ENCODE results near the gene TCF4.

TCF4 gene

DNA sequence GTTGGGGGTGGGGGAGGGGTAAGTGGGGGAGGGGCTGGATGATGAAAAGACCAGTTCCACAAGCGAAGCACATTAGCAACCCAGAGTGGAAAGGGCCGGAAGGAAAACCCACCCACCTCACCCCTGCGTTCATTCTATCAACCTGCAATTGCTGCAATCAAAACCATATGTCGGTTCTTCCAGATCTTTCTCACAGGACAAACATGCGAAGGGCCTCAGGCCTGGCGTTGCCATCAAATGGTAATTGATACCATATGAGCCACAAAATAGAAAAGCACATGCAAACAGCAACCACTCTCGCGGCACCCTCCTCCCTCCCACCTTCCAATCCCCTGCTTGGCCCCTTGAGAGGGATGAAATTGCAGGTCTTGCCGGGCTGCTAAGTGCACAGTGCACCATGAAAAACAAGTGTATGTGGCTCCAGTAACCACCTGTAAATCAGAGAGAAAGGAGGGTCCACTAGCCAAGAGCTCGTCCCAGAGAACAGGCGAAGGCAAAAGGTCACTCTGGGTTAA lies 287.5 kb downstream of the TCF4 start:
- no peak for DNase-seq (ENCODE audit: low read depth in 2 of 2)

DNA sequence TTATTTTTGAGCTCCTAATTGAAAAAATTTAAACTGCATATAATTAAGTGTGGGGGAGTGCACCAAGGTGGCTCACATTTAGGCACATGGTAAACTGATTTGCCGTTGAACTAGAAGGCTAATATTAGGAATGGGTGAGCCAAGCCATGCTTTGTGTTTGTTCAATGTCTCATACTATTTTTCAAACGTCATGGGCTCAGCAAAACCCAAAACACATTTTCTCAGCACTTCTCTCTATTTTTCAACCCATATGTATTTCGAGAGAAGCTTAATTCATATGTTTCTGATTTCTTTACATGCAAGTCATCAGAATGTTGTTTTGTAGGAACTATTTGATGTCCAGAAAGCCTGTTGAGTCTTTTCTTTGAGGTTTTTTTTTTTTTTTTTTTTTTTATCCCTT lies 291.2 kb downstream of the TCF4 start:
- DNase-seq (ENCODE audit: low read depth in 2 of 2), result no peak

DNA sequence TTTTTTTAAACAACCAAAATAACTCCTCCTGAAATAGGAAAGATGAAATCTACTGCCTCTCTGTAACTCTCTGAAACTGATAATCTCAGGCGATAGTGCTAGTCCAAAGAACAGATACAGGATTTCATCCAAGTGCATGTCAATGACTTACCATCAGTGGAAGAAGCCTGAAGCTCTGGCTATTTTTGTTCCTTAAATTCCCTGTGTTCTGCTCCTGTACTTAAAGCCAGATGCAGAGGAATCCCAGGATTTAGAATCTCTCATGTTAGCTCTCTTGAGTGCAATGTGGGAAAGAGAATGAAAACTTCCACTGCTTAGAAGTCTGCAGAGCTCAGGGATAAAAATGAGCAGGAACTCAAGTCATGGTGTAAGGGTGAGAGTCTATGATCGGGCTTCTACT lies 291.9 kb downstream of the TCF4 start:
- DNase-seq (ENCODE audit: low read depth in 2 of 2), result no peak

DNA sequence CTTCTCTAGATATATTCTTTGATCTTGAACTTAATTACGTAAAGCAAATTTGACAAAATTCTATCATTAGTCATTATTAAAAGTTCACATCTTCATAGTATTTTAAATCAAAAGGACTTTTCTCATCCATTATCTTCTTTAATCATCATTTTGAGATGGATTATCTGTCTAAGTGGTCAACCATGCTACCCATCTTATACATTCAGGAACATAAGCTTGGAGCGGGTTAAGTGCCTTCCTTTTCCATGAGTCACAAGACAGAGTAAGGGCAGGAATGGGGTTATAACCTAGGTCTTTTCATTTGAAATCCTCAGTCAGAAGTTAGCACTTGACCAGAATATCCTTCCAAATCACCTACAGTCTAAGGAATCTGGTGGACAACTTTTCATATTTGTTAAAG lies 297.1 kb downstream of the TCF4 start:
- DNase-seq (ENCODE audit: low read depth in 2 of 2), result no peak

DNA sequence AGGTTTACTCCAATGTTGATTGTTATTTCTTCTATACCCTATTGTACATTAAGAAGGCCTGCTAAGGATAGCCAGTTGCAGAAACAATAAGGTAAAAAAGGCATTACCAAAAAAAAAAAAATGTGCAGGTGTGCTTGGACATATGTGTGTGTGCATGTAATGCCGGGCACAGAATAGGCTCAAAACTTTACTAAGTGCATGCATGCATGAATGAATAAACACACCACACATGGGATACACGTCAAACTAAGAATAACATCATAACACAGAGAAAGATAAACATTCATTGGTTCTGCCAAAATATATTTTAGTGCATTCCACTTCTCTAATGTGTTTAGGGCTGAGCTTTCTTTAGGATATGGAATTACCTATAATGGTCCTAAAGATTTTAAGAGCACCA lies 298.2 kb downstream of the TCF4 start:
- no peak for DNase-seq (ENCODE audit: low read depth in 2 of 2)

DNA sequence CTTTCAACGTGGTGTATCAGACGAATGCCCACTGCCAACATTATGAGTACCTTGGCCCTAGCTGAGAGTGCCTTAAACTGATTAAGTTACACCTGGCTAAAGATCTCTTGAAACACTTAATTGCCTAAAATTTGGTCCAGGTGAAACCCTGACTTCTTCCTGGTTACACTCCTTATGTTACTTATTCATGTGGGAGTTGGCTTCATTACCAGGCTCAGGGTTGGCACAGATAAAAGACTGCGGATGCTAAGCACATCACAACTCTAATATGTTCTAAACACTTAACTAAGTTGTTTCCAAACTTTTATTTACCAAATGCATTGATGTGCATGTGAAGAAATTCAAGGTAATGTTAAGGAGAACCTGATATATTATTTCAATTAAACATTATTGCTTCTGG lies 298.9 kb downstream of the TCF4 start:
- no peak for DNase-seq (ENCODE audit: low read depth in 2 of 2)

DNA sequence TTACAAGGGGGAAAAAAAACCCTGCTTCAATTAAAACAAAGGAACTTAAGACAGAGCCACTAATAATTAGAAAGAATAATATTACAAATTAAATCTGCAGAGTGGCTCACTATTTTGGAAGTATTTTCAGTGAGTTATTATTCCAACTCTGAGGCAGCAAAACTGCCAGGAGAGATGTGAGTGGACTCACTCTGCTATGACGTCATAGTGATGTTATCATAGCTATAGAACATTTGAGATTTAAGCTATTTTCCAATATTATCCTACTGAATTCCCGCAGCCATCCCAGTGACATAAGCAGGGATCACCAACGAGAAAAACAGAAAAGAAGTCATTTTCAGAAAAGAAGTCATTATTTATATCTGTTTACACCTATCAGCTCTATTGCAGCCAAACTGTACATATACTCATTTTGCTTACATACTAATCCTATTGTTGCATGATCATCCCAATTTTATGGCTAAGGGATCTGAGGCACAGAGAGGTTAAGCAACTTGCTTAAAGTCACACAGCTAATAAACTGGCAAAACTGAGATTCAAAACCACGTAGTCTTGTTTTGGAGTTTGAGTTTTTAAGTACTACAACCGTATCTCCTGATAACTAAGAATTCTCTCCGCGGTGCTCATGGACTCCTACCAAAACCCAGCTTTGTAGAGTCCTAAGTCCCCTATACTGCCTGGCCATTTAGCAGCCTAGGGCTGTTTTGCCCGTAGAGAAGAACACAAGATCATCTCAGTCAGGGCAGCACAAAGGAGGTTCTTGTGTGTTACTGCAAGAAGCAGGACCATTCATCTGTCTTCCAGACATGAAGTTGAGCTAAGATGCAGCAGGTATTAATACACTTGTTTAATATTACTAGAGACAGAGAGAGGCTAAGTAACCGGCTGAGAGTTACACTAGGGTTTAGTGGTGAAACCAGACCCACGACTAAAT lies 299.8 kb downstream of the TCF4 start:
- no peak for DNase-seq (ENCODE audit: low read depth in 2 of 2)

DNA sequence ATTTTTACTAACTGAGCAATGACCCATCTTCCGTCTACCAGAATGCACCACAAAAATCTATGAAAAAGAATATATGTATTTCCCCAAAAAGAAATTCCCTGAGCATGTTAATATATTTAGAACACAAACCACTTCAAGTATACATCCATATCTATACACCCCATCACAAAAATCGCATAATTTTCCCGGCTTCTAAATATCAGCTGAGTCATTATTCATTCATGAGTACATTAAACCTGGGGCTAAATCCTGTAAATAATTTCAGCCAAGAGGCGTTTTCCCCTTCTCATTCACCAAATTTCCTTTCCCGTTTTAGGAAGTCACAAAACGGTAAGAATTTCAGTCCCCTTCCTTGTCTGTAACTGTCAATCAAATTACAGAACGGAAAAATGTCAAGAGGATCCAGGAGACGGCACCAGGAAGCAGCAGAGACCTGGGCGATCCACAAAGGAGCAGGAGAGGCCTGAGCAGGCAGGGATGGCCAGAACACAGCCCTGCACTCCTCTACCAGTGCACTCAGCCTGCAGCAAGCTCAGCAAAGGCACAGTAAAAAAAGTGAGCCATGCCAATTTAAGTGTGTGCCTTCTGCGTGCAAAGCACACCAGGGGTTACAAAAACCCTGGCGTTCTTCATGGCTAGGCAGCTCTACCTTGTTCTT lies 300.7 kb downstream of the TCF4 start:
- no peak for DNase-seq (ENCODE audit: low read depth in 2 of 2)

DNA sequence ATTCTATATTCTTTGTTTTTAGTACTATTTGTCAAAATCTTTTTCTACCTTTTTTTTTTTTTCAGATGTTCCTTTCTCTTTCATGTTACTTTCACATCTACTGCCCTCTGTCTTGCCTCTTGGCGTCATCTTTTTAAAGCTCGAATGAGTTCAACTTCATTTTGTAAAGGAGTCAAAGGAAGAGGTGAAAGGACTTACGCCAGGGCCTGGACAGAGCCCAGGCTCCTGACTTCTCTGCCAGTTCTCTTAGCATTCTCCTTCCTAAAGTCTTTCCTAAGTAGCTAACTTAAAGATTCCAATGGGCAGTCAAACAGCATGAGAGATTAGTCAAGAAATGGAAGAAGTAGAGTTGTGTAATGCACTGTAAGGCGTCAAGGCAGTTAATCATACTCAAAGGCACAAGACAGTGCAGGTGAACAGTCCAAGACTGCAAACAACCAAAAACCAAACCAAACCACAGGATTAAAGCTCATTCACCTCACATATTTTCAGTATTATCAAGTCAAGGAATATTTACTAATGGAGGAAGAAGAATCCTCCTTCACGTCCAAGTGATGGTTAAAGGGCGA lies 301.7 kb downstream of the TCF4 start:
- DNase-seq (ENCODE audit: low read depth in 2 of 2), result no peak

DNA sequence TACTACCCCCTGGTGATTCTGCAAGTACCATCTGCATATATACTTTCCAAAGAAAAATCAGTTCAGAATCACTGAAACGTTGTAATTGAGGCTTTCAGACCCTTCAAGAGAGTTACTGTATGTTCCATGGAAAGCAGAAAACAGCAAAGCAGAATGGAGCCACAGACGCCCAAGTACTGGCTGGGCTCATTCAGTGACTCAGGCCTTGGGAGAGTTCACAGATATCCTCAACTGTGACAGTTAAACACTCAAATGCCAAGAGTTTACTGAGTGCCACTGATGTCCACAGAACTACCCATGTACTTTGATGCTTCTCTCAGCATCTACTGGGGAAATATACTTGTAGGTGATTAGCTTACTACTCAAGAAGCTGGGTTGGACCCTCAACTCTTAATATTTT lies 303.4 kb downstream of the TCF4 start:
- no peak for DNase-seq (ENCODE audit: low read depth in 2 of 2)

DNA sequence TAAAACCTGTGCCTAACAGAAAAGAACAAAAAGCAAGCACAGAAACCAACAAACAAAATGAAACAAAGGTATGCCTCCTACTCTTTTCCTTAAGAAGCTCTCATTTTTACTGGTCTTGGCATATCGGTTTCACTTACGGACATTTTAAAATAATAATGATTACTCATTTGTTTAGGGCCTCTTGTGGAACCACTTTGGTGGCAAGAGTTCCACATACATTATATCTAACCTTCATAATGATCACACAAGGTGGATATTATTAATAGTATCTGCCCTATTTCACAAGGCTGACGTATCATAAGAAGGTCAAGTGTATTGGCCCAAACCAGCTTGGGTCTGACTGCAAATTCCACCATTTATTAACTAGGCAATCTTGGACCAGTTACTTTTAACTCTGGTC lies 304.7 kb downstream of the TCF4 start:
- no peak for DNase-seq (ENCODE audit: low read depth in 2 of 2)

DNA sequence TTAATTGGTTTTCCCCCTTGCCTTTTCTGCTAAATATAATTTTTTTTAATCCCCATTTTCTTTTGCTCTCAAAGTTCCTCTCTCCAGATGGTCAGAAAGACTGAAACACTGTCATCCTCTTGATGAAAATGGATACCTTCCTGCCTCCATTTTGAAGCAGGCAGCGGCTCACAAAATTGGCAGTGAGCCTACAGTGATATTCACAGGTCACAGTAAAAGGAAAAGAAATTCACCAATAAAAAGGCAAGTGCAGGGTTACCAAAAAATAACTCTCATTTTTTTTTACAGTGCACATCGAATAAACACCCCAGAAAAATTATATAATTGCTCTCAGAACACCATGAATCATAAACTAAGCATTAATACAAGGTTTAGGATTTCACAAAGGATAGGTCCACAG lies 307.5 kb downstream of the TCF4 start:
- no peak for DNase-seq (ENCODE audit: low read depth in 2 of 2)

DNA sequence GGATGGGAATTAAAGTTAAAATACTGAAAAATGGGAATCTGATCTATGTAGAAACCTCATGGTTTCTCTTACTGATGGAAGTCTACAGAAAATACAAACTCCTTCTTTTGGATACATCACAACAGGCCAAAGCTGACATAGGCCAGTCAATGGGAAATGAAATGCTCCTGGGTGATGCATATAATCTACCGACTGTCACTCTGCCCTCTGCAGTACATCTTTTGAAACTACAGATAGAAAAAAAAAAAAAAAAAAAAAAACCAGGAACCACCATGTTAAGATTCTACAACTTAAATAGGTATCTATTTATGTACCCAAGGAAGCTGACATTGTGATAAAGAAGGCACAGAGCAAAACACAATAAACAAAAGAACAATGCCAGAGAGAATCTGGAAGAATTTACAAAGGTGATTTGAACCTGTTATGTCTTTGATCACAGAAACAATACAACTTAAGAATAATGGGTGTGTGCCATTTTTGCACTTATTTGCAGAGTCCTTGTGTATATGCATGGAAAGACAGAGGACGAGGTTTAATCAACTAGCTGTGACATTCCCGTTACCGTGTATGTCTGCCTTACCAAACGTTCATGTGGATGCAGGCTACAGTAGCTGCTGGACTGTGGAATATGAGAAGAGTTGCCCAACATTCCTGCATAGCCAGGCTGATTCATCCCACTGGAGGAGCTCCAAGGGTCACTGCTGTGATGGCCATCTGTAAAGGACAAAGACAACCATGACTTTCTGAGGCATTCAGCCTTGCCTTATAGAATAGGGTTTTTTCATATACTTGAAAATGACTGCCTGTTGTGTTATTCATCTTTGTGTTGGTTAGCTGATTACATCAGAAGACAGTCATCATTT lies 312.7 kb downstream of the TCF4 start:
- DNase-seq (ENCODE audit: low read depth in 2 of 2), result no peak

DNA sequence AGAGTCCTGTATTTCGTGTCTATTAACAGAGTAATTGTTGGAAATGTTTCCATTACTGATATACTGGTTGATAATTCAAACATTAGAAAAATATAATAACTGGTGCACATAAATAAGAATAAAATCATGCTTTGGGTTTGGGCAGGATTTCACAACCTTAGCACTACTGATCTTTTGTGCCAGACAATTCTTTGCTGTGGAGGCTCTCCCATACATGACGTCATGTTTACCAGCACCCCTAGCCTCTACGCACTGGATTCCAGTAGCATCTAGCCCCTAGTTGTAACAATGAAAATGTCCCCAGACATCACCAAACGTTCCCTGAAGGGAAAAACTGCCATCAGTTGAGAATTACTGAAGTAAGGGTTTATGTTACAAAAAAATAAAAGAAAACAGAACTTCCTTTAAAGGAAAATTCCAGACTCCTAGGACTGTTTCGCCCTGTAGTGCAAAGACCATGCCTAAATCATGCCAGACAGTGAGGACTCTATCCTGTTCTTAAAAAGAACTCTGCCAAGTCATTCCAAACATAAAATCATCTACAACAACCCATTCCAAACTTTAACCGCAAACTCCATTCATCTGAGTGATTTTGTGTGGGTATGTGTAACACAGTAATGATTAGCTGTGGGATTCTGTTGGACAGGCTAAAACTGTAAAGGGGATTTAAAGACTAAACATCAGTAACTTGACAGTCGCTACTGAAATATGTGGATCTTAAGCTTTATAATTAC lies 315.3 kb downstream of the TCF4 start:
- DNase-seq (ENCODE audit: low read depth in 2 of 2), result no peak

DNA sequence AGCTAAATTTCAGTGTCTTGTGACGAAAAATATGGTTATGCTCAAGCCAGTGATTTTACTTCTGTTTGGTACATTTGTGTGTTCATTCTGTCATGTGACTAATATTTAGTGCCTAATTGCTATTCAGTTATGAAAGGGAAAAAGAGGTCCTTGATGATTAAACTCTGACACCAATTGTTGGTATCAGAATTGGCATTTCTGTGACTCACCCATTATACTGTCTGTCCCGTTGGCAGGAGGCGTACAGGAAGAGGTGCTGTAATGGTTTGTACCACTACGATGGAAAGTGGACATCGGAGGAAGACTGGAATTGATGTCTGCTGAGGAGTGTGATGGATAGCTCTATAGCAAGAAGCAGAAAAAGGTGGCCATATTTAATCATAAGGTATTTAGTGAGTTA lies 318.4 kb downstream of the TCF4 start:
- DNase-seq (ENCODE audit: low read depth in 2 of 2), result no peak

DNA sequence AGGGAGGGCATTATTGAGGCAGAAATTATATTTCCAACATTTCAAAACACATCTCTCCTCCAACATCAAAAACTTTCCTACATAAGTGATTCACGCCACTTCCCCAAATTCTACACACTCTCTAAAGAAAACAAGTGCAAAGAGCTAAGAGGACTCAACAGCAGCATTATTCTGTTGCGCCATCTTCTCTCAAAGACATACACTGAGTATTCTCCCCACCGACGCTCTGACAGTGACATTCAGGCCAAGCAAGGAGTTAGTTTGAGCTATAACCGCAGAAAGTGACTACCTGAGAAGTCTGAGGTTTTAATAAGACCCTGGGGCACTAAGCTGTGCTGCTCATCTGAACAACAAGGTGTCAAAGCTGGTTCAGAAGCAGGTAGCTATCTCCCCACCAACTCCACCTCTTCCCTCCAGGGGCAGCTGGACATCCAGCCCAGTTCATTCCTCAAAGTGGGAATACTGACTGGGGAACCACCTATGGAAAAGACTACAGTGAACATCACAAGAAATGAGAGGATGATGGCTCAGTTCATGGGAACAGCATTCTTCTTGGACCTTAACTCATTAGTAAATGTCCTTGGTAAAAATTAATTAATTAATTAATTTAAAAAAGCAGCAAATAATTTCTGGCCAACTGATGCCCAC lies 319.2 kb downstream of the TCF4 start:
- DNase-seq (ENCODE audit: low read depth in 2 of 2), result no peak

DNA sequence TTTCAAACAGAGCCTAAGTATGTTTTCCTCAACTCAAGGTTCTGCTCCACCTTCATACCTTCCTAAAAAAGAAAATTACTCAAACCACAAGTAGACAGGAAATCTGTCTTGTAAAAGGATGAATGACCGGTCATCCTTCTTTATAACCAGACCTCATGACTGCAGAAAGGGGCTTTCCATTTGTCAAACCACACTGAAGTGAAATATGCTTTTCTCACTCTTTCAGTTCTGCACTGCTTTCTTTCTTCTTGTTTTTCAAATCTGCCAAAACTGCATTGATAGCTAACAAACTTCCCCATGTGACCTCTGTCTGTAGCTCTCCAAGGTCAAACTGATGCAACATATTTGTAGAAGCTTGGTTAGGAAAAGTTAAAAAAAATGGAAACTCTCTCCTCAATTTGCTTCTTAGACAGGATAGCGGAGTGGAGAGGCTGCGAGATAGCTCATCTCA lies 319.8 kb downstream of the TCF4 start:
- DNase-seq (ENCODE audit: low read depth in 2 of 2), result no peak

DNA sequence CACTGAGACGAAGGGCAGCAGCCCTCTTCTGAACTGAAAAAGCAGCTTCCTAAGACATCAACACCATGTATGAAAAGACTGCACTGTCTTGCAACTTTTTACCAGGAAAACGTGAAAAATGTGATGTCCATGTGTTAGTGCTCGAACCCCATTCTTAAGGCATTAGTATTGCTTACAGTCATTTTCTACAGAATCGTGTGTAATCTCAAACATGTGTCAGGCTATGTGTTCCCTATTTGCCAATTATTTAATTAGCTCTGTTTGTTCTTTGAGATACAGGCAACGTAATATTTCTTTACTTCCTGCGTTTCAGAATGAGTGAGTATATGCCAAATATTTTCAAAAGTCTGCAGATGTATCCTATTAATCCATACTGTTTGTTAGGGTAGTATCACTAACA lies 321.0 kb downstream of the TCF4 start:
- DNase-seq (ENCODE audit: low read depth in 2 of 2), result no peak

DNA sequence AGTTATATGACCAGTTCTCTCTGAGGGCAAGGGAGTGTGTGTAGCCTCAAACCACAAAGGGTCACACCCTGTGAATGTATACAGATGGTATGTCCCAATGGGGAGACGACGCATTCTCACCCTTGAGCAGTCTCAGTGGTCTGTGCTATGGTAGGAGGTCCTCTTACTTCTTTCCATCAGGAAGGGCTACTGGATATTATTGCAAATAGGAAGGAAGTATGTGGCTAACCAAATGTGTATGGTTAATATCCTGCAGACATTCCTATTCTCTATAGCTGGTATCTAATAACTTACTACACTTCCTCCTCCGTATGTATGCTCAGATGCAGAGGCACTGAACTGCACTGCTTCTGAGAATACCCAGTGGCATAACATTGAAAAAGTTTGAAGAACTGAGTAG lies 322.0 kb downstream of the TCF4 start:
- DNase-seq (ENCODE audit: low read depth in 2 of 2), result no peak

DNA sequence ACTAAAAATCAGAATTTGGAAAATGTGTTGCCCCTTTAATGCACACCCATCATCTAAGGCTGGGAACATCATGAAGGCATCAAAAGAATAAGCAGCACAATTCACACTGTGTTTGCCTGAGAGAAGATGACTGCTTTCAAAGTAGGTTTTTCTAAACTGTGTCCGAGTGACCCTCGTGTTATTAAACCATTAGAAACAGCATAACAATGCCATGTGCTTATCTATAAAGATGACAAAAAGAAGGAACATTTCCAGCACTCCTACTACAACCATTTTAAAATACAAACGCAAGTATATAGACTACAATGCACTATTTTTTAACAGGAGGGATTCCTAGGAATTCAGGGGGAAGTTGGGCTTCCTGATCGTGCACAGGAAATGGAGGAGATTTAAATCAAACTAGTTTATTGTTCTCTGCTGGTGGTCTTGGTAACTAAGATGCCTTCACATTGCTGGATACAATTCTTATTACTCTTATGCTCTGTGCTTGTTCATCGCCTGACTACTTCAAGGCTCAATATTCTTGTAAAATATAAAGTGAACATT lies 322.8 kb downstream of the TCF4 start:
- DNase-seq (ENCODE audit: low read depth in 2 of 2), result no peak

Data from stimulated activated CD8-positive, alpha-beta memory T cell treated with anti-CD3 and anti-CD28 coated beads, Interleukin-2, amount 100 ng/mL, for 1 hour (primary cell).